Measurements from ENCODE around the gene INCENP.

INCENP gene

GRCh38 chr11:62201376-62201775 is 77.6 kb downstream of the INCENP start:
- TF ChIP-seq GATA3 (IDR thresholded peaks at IDR 0.05; ENCODE audit: low read depth, low read length) (no peak), GATA2 (IDR thresholded peaks at IDR 0.05; ENCODE audit: low read depth, low read length) (no peak)

Data from SH-SY5Y (cell line).